Measurements from ENCODE around the gene C1QL1. TPM values are rescaled to one million over a fixed set of nuclear protein-coding genes. Genes with fewer than 3 reads are reported as not detected.

Gene C1QL1
- polyA plus RNA-seq, 1 donor (not counting 4 experiments of a cell fraction or from before 2014, with no cell fraction given), result 0.04 TPM

- Histone ChIP-seq H3K9ac (ENCODE audit: control insufficient read depth, extremely low read depth, insufficient read depth, low read length) (no peak overlapping the region), H2AFZ (ENCODE audit: control insufficient read depth, low read length) (no peak overlapping the region), H4K20me1 (ENCODE audit: control insufficient read depth, extremely low read depth, insufficient read depth, low read length) (peaks cover 3% of the 10 kb centered on the region), H3K4me3 (ENCODE audit: control insufficient read depth in 2 of 3, extremely low read depth in 1 of 3, insufficient read depth in 2 of 3, low read depth in 1 of 3, low read length in 3 of 3) (no peak overlapping the region), H3K27ac (ENCODE audit: control insufficient read depth, insufficient read depth, low read length) (no peak overlapping the region), H3K27me3 (ENCODE audit: control insufficient read depth, extremely low read depth, insufficient read depth, low read length) (peaks cover 29% of the 10 kb centered on the region), H3K79me2 (ENCODE audit: control insufficient read depth, insufficient read depth, low read length) (no peaks in the 10 kb centered on the region), H3K9me3 (ENCODE audit: control insufficient read depth, low read depth, low read length) (no peaks in the 10 kb centered on the region), H3K36me3 (ENCODE audit: control insufficient read depth in 2 of 2, extremely low read depth in 1 of 2, insufficient read depth in 2 of 2, low read length in 2 of 2) (no peaks in the 10 kb centered on the region), H3K4me2 (ENCODE audit: control insufficient read depth, extremely low read depth, insufficient read depth, low read depth, low read length) (no peak overlapping the region), H3K9me1 (ENCODE audit: control insufficient read depth, extremely low read depth, insufficient read depth, low read length) (no peaks in the 10 kb centered on the region), H3K4me1 (ENCODE audit: control insufficient read depth, extremely low read depth, insufficient read depth, low read length) (peaks cover 16% of the 10 kb centered on the region)
- TF ChIP-seq, protein P1, sequence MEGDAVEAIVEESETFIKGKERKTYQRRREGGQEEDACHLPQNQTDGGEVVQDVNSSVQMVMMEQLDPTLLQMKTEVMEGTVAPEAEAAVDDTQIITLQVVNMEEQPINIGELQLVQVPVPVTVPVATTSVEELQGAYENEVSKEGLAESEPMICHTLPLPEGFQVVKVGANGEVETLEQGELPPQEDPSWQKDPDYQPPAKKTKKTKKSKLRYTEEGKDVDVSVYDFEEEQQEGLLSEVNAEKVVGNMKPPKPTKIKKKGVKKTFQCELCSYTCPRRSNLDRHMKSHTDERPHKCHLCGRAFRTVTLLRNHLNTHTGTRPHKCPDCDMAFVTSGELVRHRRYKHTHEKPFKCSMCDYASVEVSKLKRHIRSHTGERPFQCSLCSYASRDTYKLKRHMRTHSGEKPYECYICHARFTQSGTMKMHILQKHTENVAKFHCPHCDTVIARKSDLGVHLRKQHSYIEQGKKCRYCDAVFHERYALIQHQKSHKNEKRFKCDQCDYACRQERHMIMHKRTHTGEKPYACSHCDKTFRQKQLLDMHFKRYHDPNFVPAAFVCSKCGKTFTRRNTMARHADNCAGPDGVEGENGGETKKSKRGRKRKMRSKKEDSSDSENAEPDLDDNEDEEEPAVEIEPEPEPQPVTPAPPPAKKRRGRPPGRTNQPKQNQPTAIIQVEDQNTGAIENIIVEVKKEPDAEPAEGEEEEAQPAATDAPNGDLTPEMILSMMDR (optimal IDR thresholded peaks at IDR 0.05 in 1 of 3, IDR thresholded peaks at IDR 0.05 in 1 of 3, conservative IDR thresholded peaks at IDR 0.05 in 1 of 3; ENCODE audit: extremely low read depth in 1 of 3, insufficient read depth in 2 of 3, low read length in 3 of 3), result no peak
- TF ChIP-seq EZH2 (IDR thresholded peaks at IDR 0.05; ENCODE audit: low read length), result no peak
- DNase-seq (ENCODE audit: low read depth, low spot score), result no peak
- dilution Hi-C loops (cut with MboI; ENCODE audit: extremely low pct_ligation_motif_present, low sequenced_read_pairs), result no loop called here
- FAIRE-seq, result no peak
Observed at GRCh38 chr17:44976206-44976605, 8.1 kb upstream of the C1QL1 start.

DNA sequence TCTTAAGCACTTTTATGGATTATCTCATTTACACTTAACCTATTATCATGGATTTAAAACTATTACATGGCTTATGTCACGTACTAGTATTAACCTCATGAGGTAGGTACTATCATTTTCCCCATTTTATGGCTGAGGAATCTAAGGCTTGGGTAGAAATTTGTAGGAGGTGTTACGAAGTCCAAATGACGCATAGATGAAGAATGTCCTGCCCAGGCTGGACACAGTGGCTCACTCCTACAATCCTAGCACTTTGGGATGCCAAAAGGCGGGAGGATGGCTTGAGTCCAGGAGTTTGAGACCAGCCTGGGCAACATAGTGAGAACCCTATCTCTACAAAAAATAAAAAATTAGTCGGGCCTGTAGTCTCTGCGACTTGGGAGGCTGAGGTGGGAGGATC is 4.8 kb upstream of the C1QL1 start:
- H3K9me1 ChIP-seq (ENCODE audit: control insufficient read depth, extremely low read depth, insufficient read depth, low read length), result no peaks in the 10 kb centered on the region
- TF ChIP-seq, protein P1 (optimal IDR thresholded peaks at IDR 0.05 in 1 of 3, IDR thresholded peaks at IDR 0.05 in 1 of 3, conservative IDR thresholded peaks at IDR 0.05 in 1 of 3; ENCODE audit: extremely low read depth in 1 of 3, insufficient read depth in 2 of 3, low read length in 3 of 3), result no peak
- no peak for TF ChIP-seq EZH2 (IDR thresholded peaks at IDR 0.05; ENCODE audit: low read length)
- H3K36me3 ChIP-seq (ENCODE audit: control insufficient read depth in 2 of 2, extremely low read depth in 1 of 2, insufficient read depth in 2 of 2, low read length in 2 of 2), result no peaks in the 10 kb centered on the region
- no peak overlapping the region for H3K4me2 ChIP-seq (ENCODE audit: control insufficient read depth, extremely low read depth, insufficient read depth, low read depth, low read length)
- FAIRE-seq (no peak), DNase-seq (ENCODE audit: low read depth, low spot score) (no peak)
- peaks cover 35% of the 10 kb centered on the region for H3K27me3 ChIP-seq (ENCODE audit: control insufficient read depth, extremely low read depth, insufficient read depth, low read length)
- no peak overlapping the region for H3K4me3 ChIP-seq (ENCODE audit: control insufficient read depth in 2 of 3, extremely low read depth in 1 of 3, insufficient read depth in 2 of 3, low read depth in 1 of 3, low read length in 3 of 3)
- H3K27ac ChIP-seq (ENCODE audit: control insufficient read depth, insufficient read depth, low read length), result no peak overlapping the region
- H2AFZ ChIP-seq (ENCODE audit: control insufficient read depth, low read length), result no peak overlapping the region
- peaks cover 25% of the 10 kb centered on the region for H3K4me1 ChIP-seq (ENCODE audit: control insufficient read depth, extremely low read depth, insufficient read depth, low read length)
- dilution Hi-C loops (cut with MboI; ENCODE audit: extremely low pct_ligation_motif_present, low sequenced_read_pairs), result no loop called here
- no peaks in the 10 kb centered on the region for H4K20me1 ChIP-seq (ENCODE audit: control insufficient read depth, extremely low read depth, insufficient read depth, low read length)
- no peak overlapping the region for H3K9ac ChIP-seq (ENCODE audit: control insufficient read depth, extremely low read depth, insufficient read depth, low read length)
- no peaks in the 10 kb centered on the region for H3K79me2 ChIP-seq (ENCODE audit: control insufficient read depth, insufficient read depth, low read length)
- no peaks in the 10 kb centered on the region for H3K9me3 ChIP-seq (ENCODE audit: control insufficient read depth, low read depth, low read length)
